Measurements from ENCODE around the gene NECTIN2. TPM values are rescaled to one million over a fixed set of nuclear protein-coding genes. Genes with fewer than 3 reads are reported as not detected.

The NECTIN2 gene
- total and polyA plus RNA-seq, 8 donors: 1.8 to 160 (median 73.8) TPM

DNA sequence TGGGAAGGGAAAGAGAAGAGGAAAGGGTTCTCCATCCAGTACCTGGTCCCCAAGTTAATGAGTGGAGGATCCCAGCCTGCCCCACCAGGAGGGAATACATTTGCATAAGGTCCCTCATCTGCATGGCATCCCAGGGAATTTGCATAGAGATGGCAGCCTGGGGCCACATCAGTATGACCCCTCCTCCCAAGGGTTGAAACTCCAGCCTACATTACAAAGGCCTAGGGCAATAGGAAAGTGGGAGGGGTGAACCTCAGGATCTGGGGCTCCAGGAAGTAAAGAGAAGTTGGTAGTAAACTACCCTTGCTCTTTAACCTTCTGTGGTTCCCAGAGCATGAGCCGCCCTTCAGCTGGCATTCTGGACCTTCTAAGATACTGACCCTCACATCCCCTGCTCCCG is 6.8 kb upstream of the NECTIN2 start:
- H3K9me3 ChIP-seq: no peaks in the 10 kb centered on the region
- H3K27ac ChIP-seq: no peak overlapping the region
- H3K4me3 ChIP-seq: no peak overlapping the region
- TF ChIP-seq EP300 (IDR thresholded peaks at IDR 0.05) (no peak), POLR2AphosphoS5 (IDR thresholded peaks at IDR 0.05) (no peak), POLR2A (IDR thresholded peaks at IDR 0.05) (no peak)
- TF ChIP-seq, protein P1, sequence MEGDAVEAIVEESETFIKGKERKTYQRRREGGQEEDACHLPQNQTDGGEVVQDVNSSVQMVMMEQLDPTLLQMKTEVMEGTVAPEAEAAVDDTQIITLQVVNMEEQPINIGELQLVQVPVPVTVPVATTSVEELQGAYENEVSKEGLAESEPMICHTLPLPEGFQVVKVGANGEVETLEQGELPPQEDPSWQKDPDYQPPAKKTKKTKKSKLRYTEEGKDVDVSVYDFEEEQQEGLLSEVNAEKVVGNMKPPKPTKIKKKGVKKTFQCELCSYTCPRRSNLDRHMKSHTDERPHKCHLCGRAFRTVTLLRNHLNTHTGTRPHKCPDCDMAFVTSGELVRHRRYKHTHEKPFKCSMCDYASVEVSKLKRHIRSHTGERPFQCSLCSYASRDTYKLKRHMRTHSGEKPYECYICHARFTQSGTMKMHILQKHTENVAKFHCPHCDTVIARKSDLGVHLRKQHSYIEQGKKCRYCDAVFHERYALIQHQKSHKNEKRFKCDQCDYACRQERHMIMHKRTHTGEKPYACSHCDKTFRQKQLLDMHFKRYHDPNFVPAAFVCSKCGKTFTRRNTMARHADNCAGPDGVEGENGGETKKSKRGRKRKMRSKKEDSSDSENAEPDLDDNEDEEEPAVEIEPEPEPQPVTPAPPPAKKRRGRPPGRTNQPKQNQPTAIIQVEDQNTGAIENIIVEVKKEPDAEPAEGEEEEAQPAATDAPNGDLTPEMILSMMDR (IDR thresholded peaks at IDR 0.05): no peak
- peaks cover 0 to 4% (median 3%) of the 10 kb centered on the region in 4 donors for H3K4me1 ChIP-seq
- peaks cover 0 to 11% (median 0%) of the 10 kb centered on the region in 3 donors for H3K27me3 ChIP-seq
- intact Hi-C loops (cut with DNase I; ENCODE audit: low total_unique reads): loop anchor here (10.0 kb wide), 1 partner anchor 124 kb away; no protein-coding TSS in a partner anchor
- no peak for DNase-seq
- no peaks in the 10 kb centered on the region for H3K36me3 ChIP-seq
- 60 to 100% (median 82%) methylated on average over 2 of the region's 2 CpGs for WGBS, 5 donors

DNA sequence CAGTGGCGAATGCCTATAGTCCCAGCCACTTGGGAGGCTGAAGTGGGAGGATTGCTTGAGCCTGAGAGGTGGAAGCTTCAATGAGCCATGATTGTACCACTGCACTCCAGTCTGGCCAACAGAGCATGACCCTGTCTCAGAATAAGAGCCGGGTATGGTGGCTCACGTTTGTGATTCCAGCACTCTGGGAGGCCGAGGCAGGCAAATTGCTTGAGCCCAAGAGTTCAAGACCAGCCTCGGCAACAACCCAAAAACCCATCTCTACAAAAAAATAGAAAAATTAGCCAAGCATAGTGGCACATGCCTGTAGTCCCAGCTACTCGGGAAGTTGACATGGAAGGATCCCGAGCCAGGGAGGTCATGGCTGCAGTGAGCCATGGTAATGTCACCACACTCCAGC is 5.3 kb upstream of the NECTIN2 start:
- peaks cover 8 to 18% (median 17%) of the 10 kb centered on the region in 4 donors for H3K4me1 ChIP-seq
- intact Hi-C loops (cut with DNase I; ENCODE audit: low total_unique reads): loop anchor here (5.0 kb wide), 1 partner anchor 39 kb away; no protein-coding TSS in a partner anchor
- H3K36me3 ChIP-seq: no peaks in the 10 kb centered on the region
- no peaks in the 10 kb centered on the region for H3K9me3 ChIP-seq
- H3K27ac ChIP-seq: no peak overlapping the region
- TF ChIP-seq, protein P1 (IDR thresholded peaks at IDR 0.05): no peak
- TF ChIP-seq POLR2AphosphoS5 (IDR thresholded peaks at IDR 0.05): no peak
- no peak for TF ChIP-seq POLR2A (IDR thresholded peaks at IDR 0.05)
- TF ChIP-seq EP300 (IDR thresholded peaks at IDR 0.05): no peak
- DNase-seq: no peak
- H3K27me3 ChIP-seq: peaks cover 0 to 4% (median 0%) of the 10 kb centered on the region in 3 donors
- no peak overlapping the region for H3K4me3 ChIP-seq
- 73 to 87% (median 76%) methylated on average over 6 to 7 of the region's 7 CpGs for WGBS, 5 donors

DNA sequence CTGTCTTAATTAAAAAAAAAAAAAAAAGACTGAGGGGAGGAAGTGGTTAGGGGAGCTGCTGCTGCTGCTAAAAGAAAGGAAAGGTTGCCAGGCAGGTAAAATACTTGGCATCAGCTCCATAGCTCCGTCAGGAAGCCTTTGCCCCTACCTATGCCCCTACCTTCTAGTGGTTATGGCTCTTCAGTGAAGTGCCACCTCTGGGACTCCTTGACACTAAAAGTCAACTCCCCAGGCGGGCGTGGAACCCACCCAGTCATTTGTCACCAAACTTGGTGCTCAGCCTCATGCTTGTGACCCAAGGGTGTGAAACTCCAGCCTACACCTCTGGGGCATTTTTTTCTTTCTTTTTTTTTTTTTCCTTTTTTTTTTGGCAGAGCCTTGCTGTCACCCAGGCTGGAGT is 4.9 kb upstream of the NECTIN2 start:
- H3K4me1 ChIP-seq: peaks cover 8 to 19% (median 17%) of the 10 kb centered on the region in 4 donors
- H3K27me3 ChIP-seq: no peaks in the 10 kb centered on the region
- WGBS, 5 donors: 47 to 64% (median 58%) methylated on average over 3 of the region's 3 CpGs
- no peaks in the 10 kb centered on the region for H3K9me3 ChIP-seq
- H3K27ac ChIP-seq: no peak overlapping the region
- DNase-seq: no peak
- H3K4me3 ChIP-seq: no peak overlapping the region
- TF ChIP-seq EP300 (IDR thresholded peaks at IDR 0.05) (no peak), POLR2AphosphoS5 (IDR thresholded peaks at IDR 0.05) (no peak), POLR2A (IDR thresholded peaks at IDR 0.05) (no peak)
- TF ChIP-seq, protein P1 (IDR thresholded peaks at IDR 0.05): no peak
- intact Hi-C loops (cut with DNase I; ENCODE audit: low total_unique reads): loop anchor here (5.0 kb wide), 1 partner anchor 39 kb away; no protein-coding TSS in a partner anchor
- H3K36me3 ChIP-seq: no peaks in the 10 kb centered on the region

DNA sequence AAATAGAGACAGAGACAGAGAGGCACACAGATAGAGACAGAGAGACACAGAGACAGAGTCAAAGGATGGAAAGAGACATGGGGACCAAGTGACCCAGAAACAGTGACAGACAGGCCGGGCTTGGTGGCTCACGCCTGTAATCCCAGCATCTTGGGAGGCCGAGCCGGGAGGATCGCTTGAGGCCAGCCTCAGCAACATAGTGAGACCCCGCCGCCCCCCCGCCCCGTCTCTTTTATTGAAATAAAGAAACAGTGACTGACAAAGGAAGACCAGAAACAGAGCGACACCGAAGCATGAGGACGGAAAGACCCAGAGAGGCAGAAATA is 848 bp upstream of the NECTIN2 start:
- no peak for TF ChIP-seq POLR2AphosphoS5 (IDR thresholded peaks at IDR 0.05)
- no peak for TF ChIP-seq EP300 (IDR thresholded peaks at IDR 0.05)
- TF ChIP-seq, protein P1 (IDR thresholded peaks at IDR 0.05): no peak
- TF ChIP-seq POLR2A (IDR thresholded peaks at IDR 0.05): no peak
- Histone ChIP-seq H3K4me1 (peaks cover 32 to 51% (median 46%) of the 10 kb centered on the region in 4 donors), H3K27me3 (no peaks in the 10 kb centered on the region), H3K36me3 (no peaks in the 10 kb centered on the region), H3K4me3 (peak overlapping the region; percentile 73 to 99 (median 83)), H3K27ac (peak overlapping the region; percentile 87 to 99 (median 99)), H3K9me3 (no peaks in the 10 kb centered on the region)
- intact Hi-C loops (cut with DNase I; ENCODE audit: low total_unique reads): no loop called here
- DNase-seq: no peak
- WGBS, 5 donors: 7 to 10% (median 10%) methylated on average over 12 of the region's 12 CpGs

Data from stomach (tissue), 9 donors.